A549 treated with AZD9567 at 1 μM for 4 hours (cell line): ENCODE results near the gene SAMD10. TPM values are rescaled to one million over a fixed set of nuclear protein-coding genes. Genes with fewer than 3 reads are reported as not detected.

Experiments
- total RNA-seq: library from RNA; stranded (reverse); fragments of 200-300 nt; extraction: Qiagen RNA extraction; gene quantifications from 5 replicates; pipeline ENCODE4 v1.2.3, GENCODE V29; 2022; ENCODE audit not compliant: insufficient read depth

The SAMD10 gene
- total RNA-seq = 0.03 TPM in 1 of 5 replicates, not detected in the others

DNA sequence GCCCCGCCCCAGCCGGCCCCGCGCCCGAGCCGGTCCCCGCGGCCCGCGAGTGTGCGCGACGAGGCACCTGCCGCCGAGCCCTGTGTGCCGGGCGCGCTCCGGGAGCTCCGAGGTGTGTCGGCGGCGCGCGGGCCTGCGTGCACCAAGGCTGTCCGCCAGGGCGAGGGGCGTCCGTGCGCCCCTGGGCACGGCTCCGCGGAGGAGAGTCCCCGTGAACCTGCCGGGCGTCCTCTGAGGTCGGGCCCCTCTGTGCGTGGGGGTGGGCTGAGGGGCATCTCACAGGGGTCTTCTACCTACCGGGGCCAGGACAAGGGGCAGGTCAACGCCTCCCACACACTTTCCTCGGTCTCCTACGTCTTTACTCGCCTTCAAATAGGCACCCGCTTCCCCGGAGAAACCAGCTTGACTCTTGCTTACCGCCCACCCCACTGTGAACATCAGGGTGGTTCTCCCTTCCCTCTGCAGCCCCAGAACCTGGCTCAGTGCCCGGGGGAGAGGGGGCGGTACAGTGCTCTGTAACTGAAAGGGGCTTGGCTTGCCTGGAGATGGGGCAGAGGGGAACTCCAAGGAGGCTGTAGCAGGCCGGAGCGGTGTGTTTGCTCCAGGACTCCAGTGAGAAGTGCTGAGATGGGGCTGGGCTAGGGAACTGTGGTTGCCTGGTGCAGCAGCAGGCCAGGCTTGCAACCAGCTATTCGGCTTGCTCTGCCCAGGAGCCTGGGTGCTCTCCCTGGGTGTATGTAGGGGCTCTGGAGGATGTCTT, at the start of gene SAMD10:
Gene SAMD10 (minus strand): TSS at position 86 of the 760 bp plus-strand sequence. CDS start 175 bp downstream, outside the sequence.

DNA sequence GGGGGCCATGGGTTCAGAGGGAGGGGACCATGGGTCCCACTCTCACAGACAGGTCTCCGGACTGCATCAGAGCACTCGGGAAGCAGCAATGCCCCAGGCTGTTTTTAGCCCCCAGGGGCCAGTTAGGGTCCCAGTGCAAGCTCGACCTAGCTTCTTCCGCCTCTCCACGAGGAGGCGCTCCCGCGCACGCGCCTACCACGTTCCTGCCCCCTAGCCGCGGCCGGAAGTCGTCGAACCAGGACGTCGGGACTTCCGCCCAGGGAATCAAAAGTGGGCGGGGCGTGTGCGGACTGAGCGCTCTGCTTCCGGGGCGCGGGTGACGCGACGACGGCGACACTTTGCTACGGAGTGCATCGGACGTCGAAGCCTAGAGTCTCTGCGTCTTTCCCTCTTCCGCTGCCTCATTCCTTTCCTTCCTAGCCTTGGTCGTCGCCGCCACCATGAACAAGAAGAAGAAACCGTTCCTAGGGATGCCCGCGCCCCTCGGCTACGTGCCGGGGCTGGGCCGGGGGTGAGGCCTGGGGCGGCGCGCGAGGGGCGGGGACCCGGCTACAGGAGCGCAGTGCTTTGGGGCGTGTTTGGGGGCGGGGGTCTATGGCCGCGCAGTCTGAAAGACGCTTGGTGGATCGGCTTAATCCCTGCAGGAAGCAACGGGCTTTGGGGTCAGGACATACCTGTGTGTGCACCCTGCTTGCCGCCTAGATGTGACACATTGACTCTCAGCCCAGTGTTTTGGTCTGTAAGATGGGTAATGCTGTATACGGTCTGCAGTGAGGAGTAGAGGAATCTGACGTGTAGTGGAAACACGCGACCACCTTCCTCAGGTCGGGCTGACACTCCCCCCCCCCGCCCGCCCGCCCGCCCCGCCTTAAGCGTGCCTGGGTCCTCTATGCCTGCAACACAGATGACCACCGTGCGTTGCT, 1.6 kb upstream of the SAMD10 start, which contains the start of gene PRPF6:
Gene PRPF6 (plus strand): TSS at position 327 of the 923 bp plus-strand sequence. CDS start 114 bp downstream, at position 441.

DNA sequence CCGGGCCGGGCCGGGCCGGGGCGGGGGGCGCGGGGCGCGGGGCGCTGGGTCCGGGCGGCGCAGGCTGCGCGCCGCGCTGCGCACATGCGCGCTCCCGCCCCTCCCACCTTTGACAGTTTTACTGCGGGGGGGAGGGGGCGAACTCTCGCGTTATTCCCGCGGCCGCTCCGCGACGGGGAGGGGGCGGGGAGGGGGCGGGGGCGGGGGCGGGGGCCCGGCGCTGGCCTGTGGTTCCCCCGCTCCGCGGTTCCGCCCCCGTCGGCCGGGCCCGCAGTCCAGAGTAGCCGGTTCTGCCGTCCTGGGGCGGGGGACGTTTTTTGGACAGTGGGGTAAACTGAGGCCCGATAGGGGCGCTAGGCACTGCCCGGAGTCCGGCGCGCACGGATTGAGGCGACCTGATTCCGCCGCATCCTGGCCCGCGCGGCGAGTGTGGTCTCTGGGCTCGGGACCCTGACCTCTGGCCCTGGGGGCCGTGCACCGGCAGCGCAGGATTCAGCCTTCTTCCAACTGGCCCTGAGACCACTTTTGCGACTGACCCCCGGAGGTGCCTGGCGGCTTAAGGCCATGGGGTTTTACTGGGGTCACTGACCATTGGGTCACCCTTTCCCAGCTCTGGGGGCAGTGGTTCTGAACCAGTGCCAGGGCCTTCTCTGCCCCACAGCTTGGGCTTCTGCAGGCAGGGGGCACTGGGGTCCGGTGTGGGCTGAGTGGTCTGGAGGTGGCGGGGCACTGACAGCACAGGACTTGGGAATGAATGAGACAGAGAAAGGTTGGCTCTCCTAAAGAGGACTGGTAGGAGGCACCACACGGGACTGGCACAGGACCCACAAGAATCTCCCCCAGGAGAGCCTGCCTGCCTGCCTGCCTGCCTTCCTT, 9.4 kb downstream of the SAMD10 start, which contains the start of gene ZNF512B:
Gene ZNF512B (minus strand): TSS at position 93 of the 876 bp plus-strand sequence. CDS start 1,980 bp downstream, outside the sequence.

DNA sequence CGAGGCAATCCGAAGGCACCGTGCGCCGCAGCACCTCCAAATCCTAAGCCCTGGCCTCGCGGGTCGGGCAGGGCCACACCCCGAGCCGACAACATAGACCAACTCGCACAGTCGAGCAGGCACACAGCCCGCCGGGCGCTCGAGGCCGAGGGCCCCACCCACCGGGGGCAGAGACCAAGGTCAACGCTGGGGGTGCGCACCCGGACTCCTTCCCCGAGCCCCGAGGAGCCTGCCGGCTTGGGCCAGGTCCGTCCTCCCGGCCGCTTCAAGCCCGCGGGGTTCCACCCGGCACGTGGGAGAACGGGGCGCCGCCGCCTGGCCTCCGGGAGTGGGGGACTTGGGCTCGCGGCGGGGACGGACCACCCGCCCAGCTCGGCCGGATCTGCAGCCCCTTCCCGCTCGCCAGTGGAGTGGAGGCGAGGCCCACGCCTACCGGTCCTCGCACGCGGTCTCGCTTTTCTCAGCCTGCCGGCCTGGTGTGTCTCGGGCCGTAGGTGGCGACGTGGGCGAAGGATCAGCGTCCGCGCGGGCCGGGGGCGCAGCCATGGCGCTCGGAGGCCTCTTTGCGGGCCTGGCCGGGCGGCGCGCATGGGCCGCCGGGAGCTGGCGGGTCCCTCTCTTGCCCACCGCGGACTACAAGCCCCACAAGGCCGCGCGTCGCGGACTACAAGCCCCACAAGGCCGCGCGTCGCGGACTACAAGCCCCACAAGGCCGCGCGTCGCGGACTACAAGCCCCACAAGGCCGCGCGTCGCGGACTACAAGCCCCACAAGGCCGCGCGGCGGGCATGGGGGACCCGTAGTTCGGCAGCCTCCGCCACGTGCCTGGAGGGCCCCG, 23.4 kb downstream of the SAMD10 start, which contains the start of gene UCKL1:
Gene UCKL1 (minus strand): TSS at position 590 of the 837 bp plus-strand sequence. CDS start 44 bp downstream, at position 546.

Other genes with a start within 250 kb of the SAMD10 start
- gene LIME1, start 243.0 kb downstream of the SAMD10 start, total RNA-seq = 1.8 to 11.6 TPM (median 10.8 TPM) in 5 replicates
- gene SLC2A4RG, start 239.9 kb downstream of the SAMD10 start, total RNA-seq = 60.1 to 101 TPM (median 93.3 TPM) in 5 replicates
- gene ZBTB46, start 148.4 kb downstream of the SAMD10 start, total RNA-seq = 0.58 to 1.1 TPM (median 0.80 TPM) in 4 of 5 replicates, not detected in the other
- 0.07 TPM in 1 of 5 replicates, not detected in the others for gene ABHD16B, start 118.1 kb downstream of the SAMD10 start, total RNA-seq
- gene TPD52L2, start 114.4 kb downstream of the SAMD10 start, total RNA-seq = 133 to 157 TPM (median 139 TPM) in 5 replicates
- gene DNAJC5, start 84.5 kb downstream of the SAMD10 start, total RNA-seq = 29.7 to 33.2 TPM (median 30.4 TPM) in 5 replicates
- gene UCKL1, start 23.2 kb downstream of the SAMD10 start, total RNA-seq = 19.1 to 39.7 TPM (median 35.5 TPM) in 5 replicates
- 8.7 to 13.9 TPM (median 12.9 TPM) in 5 replicates for gene ZNF512B, start 9.7 kb downstream of the SAMD10 start, total RNA-seq
- 54.2 to 57.0 TPM (median 55.7 TPM) in 5 replicates for gene PRPF6, start 1.5 kb upstream of the SAMD10 start, total RNA-seq
- 0.32 to 0.64 TPM (median 0.42 TPM) in 4 of 5 replicates, not detected in the other for gene C20orf204, start 56.5 kb upstream of the SAMD10 start, total RNA-seq
- 1.6 to 2.8 TPM (median 2.2 TPM) in 4 of 5 replicates, not detected in the other for gene SOX18, start 70.0 kb upstream of the SAMD10 start, total RNA-seq
- gene TCEA2, start 83.6 kb upstream of the SAMD10 start, total RNA-seq = 26.8 to 47.9 TPM (median 45.2 TPM) in 5 replicates
- gene RGS19, start 99.9 kb upstream of the SAMD10 start, total RNA-seq = 27.5 to 33.6 TPM (median 33.2 TPM) in 5 replicates
- 0.61 to 1.1 TPM (median 0.94 TPM) in 5 replicates for gene OPRL1, start 100.4 kb upstream of the SAMD10 start, total RNA-seq
- 0.71 to 3.2 TPM (median 1.6 TPM) in 5 replicates for gene LKAAEAR1, start 104.8 kb upstream of the SAMD10 start, total RNA-seq
- gene NPBWR2, start 127.9 kb upstream of the SAMD10 start, total RNA-seq = not detected in 5 replicates
- gene MYT1, start 184.8 kb upstream of the SAMD10 start, total RNA-seq = 0.08 to 0.54 TPM (median 0.20 TPM) in 4 of 5 replicates, not detected in the other